Muscle of arm (tissue), 12 donors: ENCODE results near the gene SLC22A6. TPM values are rescaled to one million over a fixed set of nuclear protein-coding genes. Genes with fewer than 3 reads are reported as not detected.

ENCODE experiments used
- DNase-seq: peaks from one replicate; pipeline ENCODE4 v3.0.0-alpha.2; 2013
- polyA plus RNA-seq, 12 donors: library from polyadenylated mRNA; unstranded; fragments of 120-200 nt; gene quantifications; one replicate each; pipeline ENCODE4 v1.2.1, GENCODE V29; 2013; ENCODE audit not compliant: insufficient read length in 12 of 12

SLC22A6 gene
- polyA plus RNA-seq, 12 donors = 0.11 to 0.27 (median 0.15) TPM; not detected in 9

DNA sequence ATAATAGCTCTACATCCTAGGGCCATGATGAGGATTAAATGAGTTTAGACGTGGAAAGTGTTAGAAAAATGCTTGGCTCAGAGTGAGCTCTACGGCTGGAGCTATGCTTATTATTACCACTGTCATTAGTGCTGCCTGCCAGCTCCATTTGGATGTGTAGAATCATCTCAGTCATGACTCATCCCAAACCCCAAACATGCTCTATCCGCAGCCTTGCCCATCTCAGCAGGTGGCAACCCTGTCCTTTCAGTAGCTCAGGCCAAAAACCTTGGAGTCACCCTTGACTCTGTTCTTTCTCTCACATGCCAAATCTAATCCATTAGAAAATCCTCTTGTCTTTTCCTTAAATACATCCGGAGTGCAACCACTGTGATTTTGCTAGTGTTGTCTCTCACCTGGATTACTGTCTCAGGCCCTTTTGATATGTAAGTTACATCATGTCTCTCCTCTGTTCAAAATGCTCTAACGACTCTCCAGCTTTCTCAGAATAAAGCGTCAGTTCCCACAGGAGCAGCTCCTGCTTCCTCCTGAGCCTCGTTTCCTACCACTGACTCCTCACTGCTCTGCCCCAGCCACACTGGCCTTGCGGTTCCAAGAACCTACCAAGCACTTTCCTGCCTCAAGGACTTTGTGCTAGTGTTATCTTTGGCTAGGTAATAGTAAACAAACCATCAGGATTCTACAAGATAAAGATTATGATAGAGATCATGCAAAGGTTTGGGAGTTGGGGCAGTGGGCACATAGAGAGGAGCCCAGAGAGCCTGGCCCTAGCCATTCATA is 53.1 kb downstream of the SLC22A6 start:
- DNase-seq = no peak

DNA sequence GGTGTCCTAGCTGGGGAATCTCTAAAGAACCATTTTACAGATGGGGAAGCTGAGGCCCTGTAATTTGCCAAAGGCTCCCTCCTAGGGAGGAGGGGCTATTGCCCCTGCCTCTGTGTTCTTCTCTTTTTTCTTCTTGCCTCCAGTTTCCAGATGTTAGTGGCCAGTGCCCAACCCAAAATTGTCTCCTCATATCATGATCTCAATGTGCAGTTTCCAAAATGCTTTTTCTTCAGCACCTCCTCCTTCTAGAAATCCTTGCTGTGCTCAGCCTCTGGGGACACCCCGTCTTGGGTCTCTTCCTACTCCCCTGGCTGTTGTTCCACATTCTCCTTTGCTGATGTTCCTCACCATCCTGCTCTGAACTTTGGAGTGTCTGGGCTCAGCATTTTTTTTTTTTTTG is 54.1 kb downstream of the SLC22A6 start:
- DNase-seq = no peak

DNA sequence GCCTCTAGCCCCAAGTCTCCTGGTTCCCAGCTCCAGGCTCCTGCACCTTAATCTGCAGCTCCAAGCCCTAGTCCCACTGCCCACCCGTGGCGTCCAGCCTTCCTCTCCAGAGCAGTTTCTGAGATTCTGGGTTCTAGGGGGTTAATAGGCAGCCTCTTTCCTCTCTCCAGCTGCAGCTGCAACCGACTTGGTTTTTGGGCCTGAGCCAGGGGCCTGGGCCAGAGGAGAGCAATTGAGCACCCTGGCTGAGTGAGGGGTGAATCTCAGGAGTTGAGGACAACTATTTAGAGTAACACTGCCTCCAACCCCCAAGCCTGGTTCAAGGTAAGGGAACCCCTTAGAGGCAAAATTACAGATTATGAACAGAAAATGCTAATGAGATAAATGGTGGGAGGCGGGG is 54.6 kb downstream of the SLC22A6 start:
- peak; percentile 69 for DNase-seq

DNA sequence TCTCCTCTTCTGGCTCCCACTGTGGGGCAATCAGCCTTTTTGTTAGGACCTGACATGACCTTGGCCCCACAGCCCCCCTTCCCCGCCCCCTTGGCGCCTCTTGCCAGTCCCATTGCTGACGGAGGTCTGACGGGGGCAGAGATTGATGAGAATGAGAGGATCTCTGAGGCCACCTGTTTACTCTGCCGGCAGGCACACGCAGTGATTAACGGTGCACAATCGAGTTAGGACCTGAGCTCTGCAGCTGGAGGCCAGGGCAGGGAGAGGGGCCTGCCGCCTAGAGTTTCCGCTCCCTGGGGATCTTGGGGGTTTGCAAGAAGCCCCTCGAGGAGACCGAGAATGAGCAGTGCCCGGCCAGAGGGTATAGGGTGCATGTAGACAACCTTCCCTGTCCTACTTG is 56.8 kb downstream of the SLC22A6 start:
- DNase-seq = no peak

DNA sequence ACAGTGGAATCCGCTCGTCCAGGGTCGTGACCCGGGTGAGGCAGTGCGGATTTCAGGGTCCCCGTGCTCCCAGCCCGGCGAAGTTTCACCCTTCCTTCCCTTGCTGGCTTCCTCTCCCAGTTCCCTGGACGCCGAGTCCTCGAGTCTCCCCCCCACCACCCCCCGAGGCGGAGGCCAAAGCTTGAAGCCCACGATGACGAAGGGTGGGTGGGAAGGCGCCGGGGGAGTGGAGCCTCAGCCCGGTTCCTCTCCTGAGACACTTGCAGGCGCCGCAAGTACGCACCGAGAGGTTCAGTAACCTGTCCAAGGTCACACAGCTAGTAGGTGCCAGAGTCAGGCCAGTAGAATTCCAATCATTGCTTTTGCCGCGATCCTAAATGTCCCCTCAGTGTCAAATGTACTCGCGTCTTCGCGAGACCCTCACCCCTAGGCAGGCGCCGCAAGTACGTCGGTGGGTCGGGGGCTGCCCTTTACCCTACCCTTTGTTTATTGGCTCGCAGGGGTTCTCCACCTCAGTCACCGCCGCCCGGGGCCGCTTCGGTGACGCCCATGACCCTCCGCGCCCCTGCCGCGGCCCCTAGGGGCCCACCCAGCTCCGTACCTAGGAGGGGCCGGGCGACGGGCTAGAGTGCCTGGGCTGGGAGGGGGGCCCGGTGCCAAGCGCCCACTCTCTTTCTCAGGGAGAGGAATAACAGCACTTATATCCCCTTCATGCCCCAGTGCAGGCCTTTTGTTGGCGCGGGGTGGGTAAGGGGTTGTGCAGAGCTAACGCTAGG is 57.9 kb downstream of the SLC22A6 start:
- no peak for DNase-seq

Other genes starting within 250 kb of the SLC22A6 start
- 1 to 10 TPM in 10 of 12 donors, not detected in 2; 3.1 to 5.1 (median 4.2) TPM for gene ZBTB3, start 230.8 kb downstream of the SLC22A6 start, polyA plus RNA-seq
- 100 to 1,000 TPM in 2 of 12 donors, 10 to 100 TPM in 9, not detected in 1; 60.7 to 102 (median 88.3) TPM for gene POLR2G, start 223.4 kb downstream of the SLC22A6 start, polyA plus RNA-seq
- 10 to 100 TPM in 11 of 12 donors, not detected in 1; 11.8 to 67.7 (median 14.6) TPM for gene TAF6L, start 213.6 kb downstream of the SLC22A6 start, polyA plus RNA-seq
- 10 to 100 TPM in 11 of 12 donors, not detected in 1; 25.7 to 41.4 (median 28.8) TPM for gene TMEM179B, start 197.6 kb downstream of the SLC22A6 start, polyA plus RNA-seq
- 10 to 100 TPM in 10 of 12 donors, not detected in 2; 11.9 to 16.9 (median 15.1) TPM for gene TMEM223, start 193.0 kb downstream of the SLC22A6 start, polyA plus RNA-seq
- gene NXF1, start 179.5 kb downstream of the SLC22A6 start, polyA plus RNA-seq = 100 to 1,000 TPM in 1 of 12 donors, 10 to 100 TPM in 10, not detected in 1; 55.0 to 132 (median 69.9) TPM
- 10 to 100 TPM in 11 of 12 donors, not detected in 1; 29.8 to 50.9 (median 34.3) TPM for gene STX5, start 152.9 kb downstream of the SLC22A6 start, polyA plus RNA-seq
- gene TEX54, start 152.1 kb downstream of the SLC22A6 start, polyA plus RNA-seq = under 1 TPM in 2 of 12 donors, not detected in 10; 0.42 to 0.80 TPM
- 10 to 100 TPM in 11 of 12 donors, not detected in 1; 19.1 to 36.6 (median 30.7) TPM for gene WDR74, start 145.4 kb downstream of the SLC22A6 start, polyA plus RNA-seq
- gene SLC3A2, start 104.1 kb downstream of the SLC22A6 start, polyA plus RNA-seq = 100 to 1,000 TPM in 1 of 12 donors, 10 to 100 TPM in 10, not detected in 1; 32.8 to 132 (median 44.9) TPM
- gene CHRM1, start 63.6 kb downstream of the SLC22A6 start, polyA plus RNA-seq = 1 to 10 TPM in 1 of 12 donors, under 1 TPM in 2, not detected in 9; 0.08 to 1.1 (median 0.48) TPM
- gene SLC22A8, start 30.9 kb upstream of the SLC22A6 start, polyA plus RNA-seq = under 1 TPM in 2 of 12 donors, not detected in 10; 0.18 to 0.56 TPM
- not detected for gene SLC22A24, start 159.3 kb upstream of the SLC22A6 start, polyA plus RNA-seq